ENCODE measurements around the gene PAPOLB. TPM values are rescaled to one million over a fixed set of nuclear protein-coding genes. Genes with fewer than 3 reads are reported as not detected.

Gene PAPOLB
- total RNA-seq, 1 donor from 2014 or later: 0.38 TPM

DNA sequence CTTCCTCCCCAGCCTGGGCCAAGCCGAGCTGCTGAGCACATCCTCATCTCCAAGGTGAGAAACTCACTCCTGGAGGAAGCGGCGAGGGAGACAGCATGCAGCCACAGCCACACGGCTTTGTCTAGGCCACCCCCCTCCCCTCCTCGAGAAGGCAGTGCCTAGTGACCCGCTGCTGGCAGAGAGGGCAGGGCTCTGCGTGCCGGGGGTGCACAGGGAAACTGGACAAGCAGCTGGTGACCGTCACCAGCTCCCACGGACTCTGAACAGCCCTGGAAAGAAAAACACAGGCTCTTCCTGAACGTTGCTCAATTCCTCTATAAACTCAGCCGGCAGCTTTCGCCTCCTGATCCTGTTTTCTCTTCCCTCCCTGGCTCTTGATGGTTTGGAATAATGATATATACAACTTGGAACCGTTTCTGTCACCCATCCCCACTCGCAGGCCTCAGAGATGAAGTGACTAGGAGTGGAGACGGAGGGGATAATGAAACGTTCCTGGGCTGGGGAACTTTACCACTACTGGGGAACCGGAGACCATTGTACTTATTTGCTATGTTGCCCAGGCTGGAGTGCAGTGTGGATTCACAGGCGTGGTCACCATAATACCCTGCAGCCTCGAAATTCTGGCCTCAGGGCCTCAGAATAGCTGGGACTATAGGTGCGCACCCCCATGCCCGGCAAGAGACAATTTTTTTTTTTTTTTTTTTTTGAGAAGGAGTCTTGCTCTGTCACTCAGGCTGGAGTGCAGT is 19.3 kb downstream of the PAPOLB start:
- TF ChIP-seq, protein P1, sequence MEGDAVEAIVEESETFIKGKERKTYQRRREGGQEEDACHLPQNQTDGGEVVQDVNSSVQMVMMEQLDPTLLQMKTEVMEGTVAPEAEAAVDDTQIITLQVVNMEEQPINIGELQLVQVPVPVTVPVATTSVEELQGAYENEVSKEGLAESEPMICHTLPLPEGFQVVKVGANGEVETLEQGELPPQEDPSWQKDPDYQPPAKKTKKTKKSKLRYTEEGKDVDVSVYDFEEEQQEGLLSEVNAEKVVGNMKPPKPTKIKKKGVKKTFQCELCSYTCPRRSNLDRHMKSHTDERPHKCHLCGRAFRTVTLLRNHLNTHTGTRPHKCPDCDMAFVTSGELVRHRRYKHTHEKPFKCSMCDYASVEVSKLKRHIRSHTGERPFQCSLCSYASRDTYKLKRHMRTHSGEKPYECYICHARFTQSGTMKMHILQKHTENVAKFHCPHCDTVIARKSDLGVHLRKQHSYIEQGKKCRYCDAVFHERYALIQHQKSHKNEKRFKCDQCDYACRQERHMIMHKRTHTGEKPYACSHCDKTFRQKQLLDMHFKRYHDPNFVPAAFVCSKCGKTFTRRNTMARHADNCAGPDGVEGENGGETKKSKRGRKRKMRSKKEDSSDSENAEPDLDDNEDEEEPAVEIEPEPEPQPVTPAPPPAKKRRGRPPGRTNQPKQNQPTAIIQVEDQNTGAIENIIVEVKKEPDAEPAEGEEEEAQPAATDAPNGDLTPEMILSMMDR (IDR thresholded peaks at IDR 0.05): no peak
- H3K27me3 ChIP-seq: no peaks in the 10 kb centered on the region
- peak overlapping the region; percentile 49 for H3K27ac ChIP-seq
- DNase-seq (peak; percentile 66), ATAC-seq (peak; percentile 65)
- intact Hi-C loops (cut with DNase I): no loop called here
- no peaks in the 10 kb centered on the region for H3K36me3 ChIP-seq
- no peaks in the 10 kb centered on the region for H3K9me3 ChIP-seq
- H3K4me1 ChIP-seq: peaks cover 6% of the 10 kb centered on the region
- H3K4me3 ChIP-seq: no peak overlapping the region

DNA sequence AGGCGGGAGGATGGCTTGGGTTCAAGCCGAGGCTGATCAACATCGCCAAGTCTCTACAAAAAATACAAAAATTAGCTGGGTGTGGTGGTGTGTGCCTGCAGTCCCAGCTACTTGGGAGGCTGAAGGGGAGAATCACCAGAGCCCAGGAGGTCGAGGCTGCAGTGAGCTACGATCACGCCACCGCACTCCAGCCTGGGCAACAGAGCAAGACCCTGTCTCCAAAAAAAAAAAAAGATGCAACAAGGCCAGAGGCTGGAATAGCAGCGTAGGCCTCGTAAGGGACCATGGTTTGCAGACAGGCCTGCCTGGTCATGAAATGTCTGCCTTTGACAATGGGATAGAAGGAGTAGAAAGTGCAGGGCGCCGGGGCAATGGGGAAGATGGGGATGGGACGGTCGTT is 20.0 kb downstream of the PAPOLB start:
- Histone ChIP-seq H3K4me1 (peaks cover 6% of the 10 kb centered on the region), H3K27me3 (no peaks in the 10 kb centered on the region), H3K36me3 (no peaks in the 10 kb centered on the region), H3K4me3 (no peak overlapping the region), H3K27ac (peak overlapping the region; percentile 49), H3K9me3 (no peaks in the 10 kb centered on the region)
- TF ChIP-seq, protein P1 (IDR thresholded peaks at IDR 0.05): no peak
- ATAC-seq: no peak
- intact Hi-C loops (cut with DNase I): no loop called here
- no peak for DNase-seq

DNA sequence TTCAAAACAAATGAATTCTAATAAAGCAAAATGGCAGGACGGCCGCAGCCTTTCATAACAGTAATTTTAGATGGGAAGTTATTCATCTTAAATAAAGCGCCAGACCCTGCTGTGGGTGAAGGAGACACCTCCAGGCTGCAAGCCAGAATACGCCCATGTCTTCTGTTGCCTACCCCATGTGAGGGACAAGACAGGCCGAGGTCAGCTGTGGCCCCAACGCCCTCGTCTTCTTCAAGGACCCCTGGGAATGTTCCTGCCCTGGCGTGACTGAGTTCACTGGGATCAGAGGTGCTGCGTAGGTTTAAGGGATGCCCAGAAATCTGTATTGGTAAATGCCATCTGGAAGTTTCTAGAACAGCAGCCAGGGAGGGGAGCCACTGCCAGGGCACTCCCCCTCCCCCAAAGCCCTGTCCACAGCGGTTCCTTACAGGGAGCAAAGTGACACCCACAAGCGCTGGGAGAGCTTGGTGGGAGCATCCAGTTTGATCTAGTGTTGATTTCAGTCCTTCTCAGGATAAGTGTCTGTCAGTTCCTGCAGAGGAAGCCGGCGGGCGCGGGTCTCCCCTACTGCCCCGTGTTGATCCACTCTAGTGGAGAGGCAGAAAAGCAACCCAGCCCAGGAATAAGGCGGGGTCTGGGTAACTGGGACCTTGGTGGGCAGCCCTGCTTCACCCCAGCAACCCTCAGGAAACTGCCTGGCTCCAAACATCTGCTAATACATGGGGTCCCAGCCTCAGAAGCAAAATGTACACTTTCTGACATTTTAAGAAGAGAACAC is 20.6 kb downstream of the PAPOLB start:
- H3K4me3 ChIP-seq: no peak overlapping the region
- H3K27me3 ChIP-seq: no peaks in the 10 kb centered on the region
- H3K4me1 ChIP-seq: peaks cover 6% of the 10 kb centered on the region
- no peaks in the 10 kb centered on the region for H3K9me3 ChIP-seq
- TF ChIP-seq, protein P1 (IDR thresholded peaks at IDR 0.05): no peak
- intact Hi-C loops (cut with DNase I): no loop called here
- DNase-seq (peak; percentile 59), ATAC-seq (no peak)
- no peak overlapping the region for H3K27ac ChIP-seq
- H3K36me3 ChIP-seq: no peaks in the 10 kb centered on the region

DNA sequence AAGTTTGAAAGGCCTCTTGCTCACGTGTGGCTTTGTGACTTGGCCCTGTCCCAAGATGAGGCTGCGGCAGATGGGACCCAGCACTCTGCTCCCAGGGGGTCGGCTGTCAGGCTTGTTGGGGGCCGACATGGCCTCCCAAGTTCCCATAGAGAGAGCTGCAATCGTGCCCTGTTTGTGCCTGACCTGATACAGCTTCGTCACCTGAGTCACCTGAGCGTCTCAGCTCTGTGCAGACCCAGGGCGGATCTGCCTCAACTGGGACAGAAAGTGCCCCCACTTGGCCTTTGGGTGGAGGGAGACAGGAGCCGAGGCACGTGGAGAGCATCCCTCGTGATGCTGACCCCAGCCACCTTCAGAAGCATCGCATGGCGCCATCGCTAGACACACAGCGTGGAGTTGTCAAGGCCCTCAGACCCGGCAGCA is 21.7 kb downstream of the PAPOLB start:
- Histone ChIP-seq H3K36me3 (no peaks in the 10 kb centered on the region), H3K27ac (no peak overlapping the region), H3K9me3 (no peaks in the 10 kb centered on the region), H3K27me3 (no peaks in the 10 kb centered on the region), H3K4me3 (no peak overlapping the region), H3K4me1 (peaks cover 6% of the 10 kb centered on the region)
- ATAC-seq (no peak), DNase-seq (peak; percentile 50)
- TF ChIP-seq, protein P1 (IDR thresholded peaks at IDR 0.05): no peak
- intact Hi-C loops (cut with DNase I): no loop called here

DNA sequence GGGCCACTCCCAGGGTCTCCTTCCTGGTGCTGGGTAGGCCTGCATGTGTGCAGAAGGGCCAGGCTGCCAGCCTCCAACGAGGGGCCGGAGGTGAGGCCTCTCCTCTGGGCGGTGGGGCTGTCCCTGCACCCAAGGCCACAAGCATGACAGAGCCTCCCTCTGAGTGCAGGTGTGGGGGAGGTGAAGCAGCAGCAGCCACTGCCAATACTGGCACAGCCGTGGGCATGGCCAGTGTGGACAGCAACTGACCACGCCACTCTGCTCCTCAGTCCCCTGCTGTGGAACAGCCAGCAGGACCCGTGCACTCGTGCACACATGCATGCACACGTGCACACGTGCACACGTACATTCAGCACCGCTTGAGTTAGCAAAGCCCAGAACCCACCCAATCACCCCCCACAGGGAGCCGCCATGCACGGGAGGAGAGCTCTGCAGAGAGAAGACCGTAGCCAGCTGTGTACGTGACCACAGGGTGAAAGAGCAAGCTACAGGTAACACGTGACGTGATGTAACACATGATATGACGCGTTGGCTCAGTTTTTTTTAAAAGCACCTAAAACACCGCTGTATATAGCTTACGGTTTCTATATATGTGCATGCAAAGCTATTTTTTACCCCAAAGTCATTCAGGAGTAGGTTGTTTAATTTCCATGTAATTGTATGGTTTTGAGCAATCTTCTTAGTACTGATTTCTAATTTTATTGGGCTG is 23.1 kb downstream of the PAPOLB start:
- H3K4me3 ChIP-seq: no peak overlapping the region
- H3K4me1 ChIP-seq: peaks cover 6% of the 10 kb centered on the region
- no peaks in the 10 kb centered on the region for H3K36me3 ChIP-seq
- no peak for ATAC-seq
- intact Hi-C loops (cut with DNase I): loop anchor here (10.0 kb wide), 1 partner anchor 46 kb away; the partner anchor contains the start of gene RADIL
- DNase-seq: peak; percentile 44
- H3K27ac ChIP-seq: no peak overlapping the region
- H3K9me3 ChIP-seq: no peaks in the 10 kb centered on the region
- no peaks in the 10 kb centered on the region for H3K27me3 ChIP-seq
- TF ChIP-seq, protein P1 (IDR thresholded peaks at IDR 0.05): no peak
